ENCODE measurements around the gene TAS2R40.

TAS2R40 gene

DNA sequence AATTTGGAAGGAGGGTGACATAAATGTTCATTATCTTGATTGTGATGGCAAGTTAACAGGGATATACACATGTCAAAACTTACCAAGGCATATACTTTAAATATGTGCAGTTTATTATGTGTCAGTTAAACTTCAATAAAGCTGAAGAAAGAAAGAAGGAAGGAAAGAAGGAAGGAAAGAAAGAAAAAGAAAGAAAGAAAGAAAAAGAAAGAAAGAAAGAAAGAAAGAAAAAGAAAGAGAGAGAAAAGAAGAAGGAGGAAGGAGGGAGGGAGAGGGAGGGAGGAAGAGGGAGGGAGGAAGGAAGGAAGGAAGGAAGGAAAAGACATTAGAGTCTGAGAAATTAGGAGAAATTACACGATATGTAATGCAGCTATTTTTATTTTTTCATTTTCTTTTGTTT is 25.5 kb downstream of the TAS2R40 start:
- no peak overlapping the region for H3K4me3 ChIP-seq (ENCODE audit: low read depth, low read length)
- no peak for DNase-seq (ENCODE audit: low read depth)
- TF ChIP-seq, protein P1, sequence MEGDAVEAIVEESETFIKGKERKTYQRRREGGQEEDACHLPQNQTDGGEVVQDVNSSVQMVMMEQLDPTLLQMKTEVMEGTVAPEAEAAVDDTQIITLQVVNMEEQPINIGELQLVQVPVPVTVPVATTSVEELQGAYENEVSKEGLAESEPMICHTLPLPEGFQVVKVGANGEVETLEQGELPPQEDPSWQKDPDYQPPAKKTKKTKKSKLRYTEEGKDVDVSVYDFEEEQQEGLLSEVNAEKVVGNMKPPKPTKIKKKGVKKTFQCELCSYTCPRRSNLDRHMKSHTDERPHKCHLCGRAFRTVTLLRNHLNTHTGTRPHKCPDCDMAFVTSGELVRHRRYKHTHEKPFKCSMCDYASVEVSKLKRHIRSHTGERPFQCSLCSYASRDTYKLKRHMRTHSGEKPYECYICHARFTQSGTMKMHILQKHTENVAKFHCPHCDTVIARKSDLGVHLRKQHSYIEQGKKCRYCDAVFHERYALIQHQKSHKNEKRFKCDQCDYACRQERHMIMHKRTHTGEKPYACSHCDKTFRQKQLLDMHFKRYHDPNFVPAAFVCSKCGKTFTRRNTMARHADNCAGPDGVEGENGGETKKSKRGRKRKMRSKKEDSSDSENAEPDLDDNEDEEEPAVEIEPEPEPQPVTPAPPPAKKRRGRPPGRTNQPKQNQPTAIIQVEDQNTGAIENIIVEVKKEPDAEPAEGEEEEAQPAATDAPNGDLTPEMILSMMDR (IDR thresholded peaks at IDR 0.05; ENCODE audit: low read depth, low read length, missing control alignments) = no peak

DNA sequence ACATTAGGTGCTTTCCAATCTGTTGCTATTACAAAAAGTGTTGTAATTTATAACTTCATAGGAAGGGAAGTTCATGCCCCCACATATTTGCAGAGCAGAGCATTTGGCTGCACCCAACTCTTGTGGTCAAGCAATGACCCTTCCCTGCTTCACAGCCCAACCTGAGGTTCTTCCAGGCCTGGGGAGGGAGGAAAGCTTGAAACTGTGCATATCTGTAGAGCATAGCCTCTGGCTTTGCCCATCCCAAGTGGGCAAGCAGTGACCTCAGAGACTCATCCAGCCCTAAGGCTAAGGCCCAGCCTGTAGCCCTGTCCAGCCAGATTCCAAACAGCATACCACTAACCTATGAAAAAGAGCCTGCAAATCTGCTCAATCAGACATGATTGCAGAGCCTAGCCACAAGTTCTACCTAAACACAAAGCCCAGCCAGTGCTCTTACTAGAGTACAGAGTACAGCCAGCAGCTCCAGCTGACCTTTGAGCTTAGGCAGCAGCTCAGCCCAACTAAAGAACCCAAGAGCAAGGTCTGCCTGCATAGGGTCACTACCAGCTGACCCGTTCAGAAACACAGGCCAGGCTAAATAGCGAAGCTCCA is 27.0 kb downstream of the TAS2R40 start:
- TF ChIP-seq, protein P1 (IDR thresholded peaks at IDR 0.05; ENCODE audit: low read depth, low read length, missing control alignments) = no peak
- H3K4me3 ChIP-seq (ENCODE audit: low read depth, low read length) = no peak overlapping the region
- no peak for DNase-seq (ENCODE audit: low read depth)

DNA sequence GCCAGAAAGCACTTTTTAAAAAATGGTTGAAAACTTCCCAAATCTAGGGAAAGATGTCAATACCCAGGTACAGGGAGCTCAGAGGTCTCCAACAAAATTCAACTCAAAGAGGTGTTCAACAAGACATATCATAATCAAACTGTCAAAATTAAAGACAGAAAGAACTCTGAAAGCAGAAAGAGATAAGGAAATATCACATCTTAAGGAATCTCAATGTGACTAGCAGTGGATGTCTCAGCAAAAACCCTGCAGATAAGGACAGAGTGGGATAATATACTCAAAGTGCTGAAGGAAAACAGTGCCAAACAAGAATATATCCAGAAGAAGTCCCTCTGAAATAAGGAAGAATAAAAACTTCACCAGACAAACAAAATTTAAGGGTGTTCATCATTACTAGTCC is 28.4 kb downstream of the TAS2R40 start:
- no peak overlapping the region for H3K4me3 ChIP-seq (ENCODE audit: low read depth, low read length)
- DNase-seq (ENCODE audit: low read depth) = no peak
- TF ChIP-seq, protein P1 (IDR thresholded peaks at IDR 0.05; ENCODE audit: low read depth, low read length, missing control alignments) = no peak

DNA sequence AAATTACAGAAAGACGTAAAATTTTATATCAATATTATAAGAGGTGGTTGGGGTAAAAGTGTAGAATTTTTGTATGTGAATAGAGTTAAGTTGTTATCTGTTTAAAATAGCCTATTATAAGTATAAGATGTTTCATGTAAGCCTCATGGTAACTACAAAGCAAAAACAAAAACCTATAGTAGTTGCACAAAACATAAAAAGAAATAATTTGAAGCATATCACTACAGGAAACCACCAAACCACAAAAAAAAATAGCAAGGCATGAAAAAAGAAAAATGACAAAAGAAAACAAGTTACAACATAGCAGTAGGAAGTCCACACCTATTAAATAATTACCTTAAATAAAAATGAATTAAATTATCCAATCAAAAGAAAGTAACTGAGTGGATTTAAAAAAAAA is 29.0 kb downstream of the TAS2R40 start:
- DNase-seq (ENCODE audit: low read depth) = no peak
- H3K4me3 ChIP-seq (ENCODE audit: low read depth, low read length) = no peak overlapping the region
- TF ChIP-seq, protein P1 (IDR thresholded peaks at IDR 0.05; ENCODE audit: low read depth, low read length, missing control alignments) = no peak

DNA sequence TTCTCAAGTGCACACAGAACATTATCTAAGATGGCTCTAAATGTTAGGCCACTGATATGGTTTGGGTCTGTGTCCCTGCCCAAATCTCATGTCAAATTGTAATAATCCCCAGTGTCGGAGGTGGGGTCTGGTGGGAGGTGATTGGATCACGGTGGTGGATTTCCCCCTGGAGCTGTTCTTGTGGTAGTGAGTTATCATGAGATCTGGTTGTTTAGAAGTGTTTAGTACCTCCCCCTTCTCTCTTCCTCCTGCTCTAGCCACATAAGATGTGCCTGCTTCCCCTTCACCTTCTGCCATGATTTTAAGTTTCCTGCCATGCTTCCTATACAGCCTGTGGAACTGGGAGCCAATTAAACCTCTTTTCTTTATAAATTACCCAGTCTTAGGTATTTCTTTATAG is 30.2 kb downstream of the TAS2R40 start:
- H3K4me3 ChIP-seq (ENCODE audit: low read depth, low read length) = no peak overlapping the region
- TF ChIP-seq, protein P1 (IDR thresholded peaks at IDR 0.05; ENCODE audit: low read depth, low read length, missing control alignments) = no peak
- DNase-seq (ENCODE audit: low read depth) = no peak

DNA sequence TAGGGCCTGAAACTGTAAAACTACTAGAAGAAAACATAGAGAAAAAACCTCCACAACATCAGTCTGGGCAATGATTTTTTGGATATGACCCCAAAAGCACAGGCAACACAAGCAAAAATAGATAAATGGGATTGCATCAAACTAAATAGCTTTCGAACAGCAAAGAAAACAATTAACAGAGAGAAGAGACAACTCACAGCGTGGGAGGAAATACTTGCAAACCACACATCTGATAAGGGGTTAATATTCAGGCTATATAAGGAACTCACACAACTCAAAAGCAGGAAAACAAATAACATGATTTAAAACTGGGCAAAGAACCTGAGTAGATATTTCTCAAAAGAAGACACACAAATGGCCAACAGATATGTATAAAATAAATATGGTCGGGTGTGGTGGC is 33.7 kb downstream of the TAS2R40 start:
- no peak overlapping the region for H3K4me3 ChIP-seq (ENCODE audit: low read depth, low read length)
- TF ChIP-seq, protein P1 (IDR thresholded peaks at IDR 0.05; ENCODE audit: low read depth, low read length, missing control alignments) = no peak

DNA sequence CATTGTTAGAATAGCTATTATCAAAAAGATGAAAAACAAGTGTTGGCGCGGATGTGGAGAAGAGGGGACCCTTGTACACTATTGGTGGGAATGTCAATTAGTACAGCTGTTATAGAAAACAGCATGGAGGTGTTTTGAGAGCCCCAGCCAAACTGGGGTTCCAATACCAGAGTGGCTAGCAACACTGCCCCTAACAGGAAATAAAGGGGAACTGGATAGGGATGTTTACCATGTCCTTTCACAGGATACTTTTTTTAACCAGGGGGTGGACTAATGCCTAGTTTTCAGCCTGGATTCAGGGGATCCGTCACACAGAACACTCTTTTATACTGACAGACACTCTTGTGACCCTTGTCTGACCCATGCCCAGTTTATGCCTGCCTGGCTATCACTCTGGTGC is 34.5 kb downstream of the TAS2R40 start:
- TF ChIP-seq, protein P1 (IDR thresholded peaks at IDR 0.05; ENCODE audit: low read depth, low read length, missing control alignments) = no peak
- H3K4me3 ChIP-seq (ENCODE audit: low read depth, low read length) = no peak overlapping the region
- no peak for DNase-seq (ENCODE audit: low read depth)

More for the DNA sequence above, 33.7 kb downstream of the TAS2R40 start:
- no peak for DNase-seq (ENCODE audit: low read depth)

All from GM12864 (cell line).